H1 (cell line): ENCODE measurements around the gene ZNF622. TPM values are rescaled to one million over a fixed set of nuclear protein-coding genes. Genes with fewer than 3 reads are reported as not detected.

ENCODE experiments used
- BACH1 ChIP-seq: IDR thresholded peaks from 2 replicates; pipeline ENCODE4 v1.6.1; 2012; ENCODE audit warnings: low read length, improper control_type of control experiment
- CTCF ChIP-seq, 3 experiments: IDR thresholded peaks; 1 replicate in 2 of 3; 2 replicates in 1 of 3; pipeline versions ENCODE4 v1.5.1 to v1.6.1; 2011; ENCODE audit warnings: low read length in 3 of 3, mild to moderate bottlenecking in 3 of 3, inconsistent platforms in 2 of 3, low read depth in 1 of 3, moderate library complexity in 1 of 3; ENCODE audit not compliant: insufficient read depth in 1 of 3; ENCODE audit errors: control extremely low read depth in 1 of 3
- EGR1 ChIP-seq: IDR thresholded peaks from 2 replicates; pipeline ENCODE4 v1.6.1; 2011; ENCODE audit warnings: low read depth, low read length, borderline replicate concordance
- KDM1A ChIP-seq: fragments of 200-600, 300-600 bp; sonication (generic); IDR thresholded peaks from 2 replicates; pipeline ENCODE4 v1.7.1; 2016; ENCODE audit warnings: mild to moderate bottlenecking, low read length, borderline replicate concordance
- MAX ChIP-seq: IDR thresholded peaks from 2 replicates; pipeline ENCODE4 v1.6.1; 2012; ENCODE audit warnings: inconsistent platforms
- SP4 ChIP-seq: IDR thresholded peaks from 2 replicates; pipeline ENCODE4 v1.6.1; 2012; ENCODE audit warnings: low read length, inconsistent platforms
- polyA plus RNA-seq, 7 experiments: library from polyadenylated mRNA; depleted of rRNA in 3 of 7; stranded (reverse) in 5 of 7; unstranded in 2 of 7; fragments of >200 nt in 5 of 7; fragments of 200-250 nt in 2 of 7; gene quantifications; 1 replicate in 5 of 7; 2 replicates in 1 of 7; 4 replicates in 1 of 7; pipeline versions ENCODE4 v1.2.1 to v1.2.3, GENCODE V29; 2011 to 2013; ENCODE audit warnings: missing spikeins in 2 of 7, mixed read lengths in 2 of 7
- total RNA-seq: library from RNA; stranded (reverse); fragmentation: NEBNext Ultra II Directional; extraction: Animal tissue kit (Norgen Biotek cat#: 25700); gene quantifications from 2 replicates; pipeline ENCODE4 v1.2.1, GENCODE V29; 2021

Gene ZNF622
- total and polyA plus RNA-seq, 2 of the 8 experiments (the other 6 are each of a cell fraction or from before 2014, with no cell fraction given): 8.8 to 30.8 TPM

- TF ChIP-seq MAX (no peak), KDM1A (no peak), EGR1 (no peak), SP4 (no peak), CTCF (IDR thresholded peaks at IDR 0.05; ENCODE audit: control extremely low read depth in 1 of 3, insufficient read depth in 1 of 3, low read depth in 1 of 3, low read length in 3 of 3) (no peak), BACH1 (no peak)
Observed at GRCh38 chr5:16457451-16457850, 8.1 kb downstream of the ZNF622 start (continued).
